ENCODE data around the gene GPS2. TPM values are rescaled to one million over a fixed set of nuclear protein-coding genes. Genes with fewer than 3 reads are reported as not detected.

GPS2 gene
- polyA plus RNA-seq, 6 donors from 2014 or later = 103 to 131 (median 107) TPM

DNA sequence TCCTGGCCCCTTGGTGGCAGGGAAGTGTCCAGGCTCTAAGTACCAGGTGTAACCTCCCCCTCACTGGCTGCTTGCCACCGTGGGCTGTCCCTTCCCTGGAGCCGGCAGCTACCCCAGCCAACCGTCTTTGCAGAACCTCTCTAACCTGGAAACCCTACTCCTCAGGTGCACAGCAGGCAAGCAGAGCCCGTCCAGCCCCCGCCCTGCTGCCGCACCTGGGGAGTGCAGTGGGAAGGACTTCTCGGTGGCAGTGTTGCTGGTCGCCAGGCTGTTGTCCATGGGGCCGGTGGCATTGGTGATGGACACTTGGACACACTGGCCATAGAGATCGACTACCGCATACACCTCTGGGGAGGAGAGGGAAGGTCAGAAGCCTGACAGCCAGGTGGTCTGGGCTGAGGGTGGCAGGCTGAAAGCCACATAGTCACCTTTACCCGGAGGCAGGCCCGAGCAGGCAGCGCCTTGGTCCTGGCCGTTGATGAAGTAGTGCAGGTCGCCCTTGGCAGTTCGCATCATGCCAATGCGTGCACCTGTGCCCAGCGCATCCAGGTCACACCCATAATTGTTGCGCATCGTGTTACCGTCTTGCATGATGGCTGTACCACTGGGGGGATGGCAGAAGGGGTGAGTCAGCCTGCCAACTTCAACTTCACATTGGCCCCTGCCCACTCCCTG, 7.5 kb upstream of the GPS2 start:
- H3K4me1 Mint-ChIP-seq = peaks cover 9 to 14% (median 12%) of the 10 kb centered on the region in 3 donors
- no peaks in the 10 kb centered on the region for H3K9me3 Mint-ChIP-seq
- DNase-seq = no peak
- no peak for ATAC-seq (ENCODE audit: low read depth in 2 of 2)
- no peak overlapping the region for H3K27ac Mint-ChIP-seq
- no peak overlapping the region for H3K4me3 Mint-ChIP-seq
- peaks cover 0 to 5% of the 10 kb centered on the region in 2 donors for H3K36me3 Mint-ChIP-seq
- no peaks in the 10 kb centered on the region for H3K27me3 Mint-ChIP-seq

DNA sequence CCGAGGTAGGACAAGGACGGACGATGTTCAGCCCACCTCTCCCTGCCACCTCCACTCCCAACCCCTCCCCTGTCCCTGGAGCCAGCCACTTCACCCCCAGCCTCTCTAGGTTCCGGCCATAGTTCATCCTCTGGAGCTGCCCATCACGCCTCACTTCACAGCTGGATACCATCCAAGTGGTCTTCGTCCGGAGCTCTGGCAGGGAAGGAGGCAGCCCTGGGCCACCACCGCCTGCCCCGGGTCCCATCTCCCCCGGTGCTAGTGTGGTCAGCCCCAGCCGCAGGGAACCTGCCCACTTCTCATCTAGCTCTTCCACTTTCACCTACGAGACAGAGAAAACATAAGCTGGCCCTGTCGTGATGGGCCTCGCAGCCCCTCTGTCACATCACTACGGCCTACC, 6.3 kb upstream of the GPS2 start:
- Mint-ChIP-seq H3K27ac (peak overlapping the region in 1 of 6 donors; percentile 59), H3K4me3 (no peak overlapping the region), H3K4me1 (peaks cover 2 to 10% (median 7%) of the 10 kb centered on the region in 3 donors), H3K36me3 (peaks cover 0 to 5% of the 10 kb centered on the region in 2 donors), H3K27me3 (no peaks in the 10 kb centered on the region), H3K9me3 (no peaks in the 10 kb centered on the region)
- ATAC-seq (ENCODE audit: low read depth in 2 of 2) (no peak), DNase-seq (no peak)

DNA sequence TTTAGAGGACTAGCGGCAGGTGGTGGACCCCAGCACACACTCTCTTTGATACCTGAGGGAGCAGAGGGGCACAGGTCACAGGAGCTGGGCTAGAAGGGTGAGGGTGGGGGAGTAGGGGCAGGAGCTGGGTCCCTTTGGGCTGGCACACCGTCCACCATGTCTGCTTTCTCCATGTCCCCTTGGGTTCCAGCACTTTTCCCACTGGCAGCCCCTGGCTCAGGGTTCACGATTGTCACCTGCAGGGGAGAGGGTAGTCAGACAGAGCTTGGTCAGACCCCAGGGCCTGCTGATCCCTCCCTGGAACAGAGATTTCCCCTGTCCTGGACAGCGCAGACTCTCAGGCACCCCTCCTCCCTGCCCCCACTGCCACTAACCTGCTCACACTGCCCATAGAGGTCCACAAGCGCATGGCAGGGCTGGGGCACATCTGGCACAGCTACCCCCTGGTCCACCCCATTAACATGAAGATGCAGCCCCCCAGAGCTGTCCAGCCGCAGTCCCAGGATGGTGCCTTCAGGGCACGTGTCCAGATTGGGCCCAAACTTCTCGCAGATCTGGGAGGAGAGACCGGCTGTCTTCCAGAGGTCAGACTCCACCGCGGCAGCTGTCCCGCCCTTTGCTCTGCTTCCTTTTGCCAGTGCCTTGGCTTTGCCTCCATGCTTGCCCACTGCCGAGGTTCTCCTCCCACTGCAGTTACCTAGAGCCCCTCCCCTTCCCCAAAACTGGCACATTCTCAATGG, 3.1 kb upstream of the GPS2 start:
- no peak for DNase-seq
- Mint-ChIP-seq H3K9me3 (no peaks in the 10 kb centered on the region), H3K36me3 (peaks cover 0 to 5% of the 10 kb centered on the region in 2 donors), H3K4me1 (peaks cover 20 to 31% (median 21%) of the 10 kb centered on the region in 3 donors), H3K27me3 (no peaks in the 10 kb centered on the region), H3K4me3 (peak overlapping the region in 2 of 8 donors; percentile 37 to 69), H3K27ac (peak overlapping the region in 2 of 6 donors; percentile 42 to 83)
- ATAC-seq (ENCODE audit: low read depth in 2 of 2) = no peak

DNA sequence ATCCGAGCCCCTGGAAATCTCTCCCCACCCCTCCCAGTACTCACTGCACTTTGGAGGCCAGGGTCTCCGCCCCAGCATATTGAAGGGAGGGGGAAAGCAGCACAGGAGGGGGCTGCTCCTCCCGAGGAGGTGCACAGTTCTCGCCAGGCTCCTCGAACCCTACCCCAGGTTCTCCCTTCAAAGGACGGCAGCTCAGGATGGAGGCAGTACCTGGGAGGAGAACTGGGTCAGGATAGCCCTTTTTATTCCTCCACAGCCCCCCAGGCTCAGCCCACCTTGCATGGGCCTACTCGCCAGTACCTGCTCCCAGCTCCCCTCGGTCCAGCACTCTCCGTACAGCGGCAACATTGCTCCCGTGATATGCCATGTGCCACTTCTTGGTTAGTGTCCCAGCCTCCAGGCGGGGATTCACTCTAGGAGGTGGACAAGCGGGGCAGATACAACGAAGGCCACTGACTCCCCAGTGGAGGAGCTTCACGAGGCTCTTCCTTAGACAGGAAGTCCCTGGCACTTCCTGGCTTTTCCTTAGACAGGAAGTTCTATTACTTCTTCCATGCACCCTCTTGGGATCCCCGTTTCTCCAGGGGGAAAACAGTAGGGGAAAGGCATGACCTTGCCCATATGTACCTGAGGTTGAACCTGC, 2.1 kb upstream of the GPS2 start:
- DNase-seq (no peak), ATAC-seq (ENCODE audit: low read depth in 2 of 2) (no peak)
- H3K27ac Mint-ChIP-seq = peak overlapping the region in 4 of 6 donors; percentile 50 to 77 (median 62)
- H3K36me3 Mint-ChIP-seq = peaks cover 0 to 5% of the 10 kb centered on the region in 2 donors
- no peaks in the 10 kb centered on the region for H3K27me3 Mint-ChIP-seq
- peaks cover 30 to 41% (median 30%) of the 10 kb centered on the region in 3 donors for H3K4me1 Mint-ChIP-seq
- peak overlapping the region in 7 of 8 donors; percentile 15 to 70 (median 52) for H3K4me3 Mint-ChIP-seq
- H3K9me3 Mint-ChIP-seq = no peaks in the 10 kb centered on the region

DNA sequence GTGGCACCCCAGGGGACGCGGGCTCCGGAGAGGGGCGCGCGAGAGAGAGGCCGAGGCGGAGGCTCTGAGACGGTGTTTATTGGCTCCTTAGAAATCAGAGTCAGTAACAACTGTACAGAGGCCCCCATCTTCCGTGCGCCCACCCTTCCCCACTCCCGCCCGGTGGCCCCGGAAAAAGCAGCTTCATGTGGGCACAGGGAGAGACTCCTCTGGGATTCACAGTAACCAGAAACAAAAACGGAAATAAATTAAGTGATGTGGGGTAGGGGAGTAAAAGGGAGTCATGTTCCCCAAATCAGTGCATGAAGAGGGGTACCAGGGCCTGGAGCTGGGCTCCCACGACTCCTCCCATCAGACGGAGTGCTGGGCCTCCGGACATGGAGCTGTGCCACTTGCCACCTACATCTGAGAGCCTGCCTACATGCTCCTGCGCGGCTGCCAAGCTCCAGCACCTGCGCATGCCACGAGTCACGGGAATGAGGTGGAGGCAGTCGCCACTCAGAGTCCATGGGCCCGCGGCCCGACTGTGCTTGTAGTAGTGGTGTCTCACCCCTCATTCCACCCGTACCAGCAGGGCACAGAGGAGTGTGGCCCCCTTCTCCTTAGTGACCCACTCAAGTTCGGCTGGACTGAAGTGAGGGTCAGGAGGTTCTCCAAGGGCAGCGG, 543 bp upstream of the GPS2 start:
- DNase-seq = no peak
- H3K27ac Mint-ChIP-seq = peak overlapping the region; percentile 76 to 99 (median 97)
- peaks cover 3 to 13% of the 10 kb centered on the region in 2 donors for H3K36me3 Mint-ChIP-seq
- no peaks in the 10 kb centered on the region for H3K27me3 Mint-ChIP-seq
- ATAC-seq (ENCODE audit: low read depth in 2 of 2) = no peak
- peak overlapping the region; percentile 90 to 97 (median 93) for H3K4me3 Mint-ChIP-seq
- no peaks in the 10 kb centered on the region for H3K9me3 Mint-ChIP-seq
- peaks cover 42 to 54% (median 42%) of the 10 kb centered on the region in 3 donors for H3K4me1 Mint-ChIP-seq

DNA sequence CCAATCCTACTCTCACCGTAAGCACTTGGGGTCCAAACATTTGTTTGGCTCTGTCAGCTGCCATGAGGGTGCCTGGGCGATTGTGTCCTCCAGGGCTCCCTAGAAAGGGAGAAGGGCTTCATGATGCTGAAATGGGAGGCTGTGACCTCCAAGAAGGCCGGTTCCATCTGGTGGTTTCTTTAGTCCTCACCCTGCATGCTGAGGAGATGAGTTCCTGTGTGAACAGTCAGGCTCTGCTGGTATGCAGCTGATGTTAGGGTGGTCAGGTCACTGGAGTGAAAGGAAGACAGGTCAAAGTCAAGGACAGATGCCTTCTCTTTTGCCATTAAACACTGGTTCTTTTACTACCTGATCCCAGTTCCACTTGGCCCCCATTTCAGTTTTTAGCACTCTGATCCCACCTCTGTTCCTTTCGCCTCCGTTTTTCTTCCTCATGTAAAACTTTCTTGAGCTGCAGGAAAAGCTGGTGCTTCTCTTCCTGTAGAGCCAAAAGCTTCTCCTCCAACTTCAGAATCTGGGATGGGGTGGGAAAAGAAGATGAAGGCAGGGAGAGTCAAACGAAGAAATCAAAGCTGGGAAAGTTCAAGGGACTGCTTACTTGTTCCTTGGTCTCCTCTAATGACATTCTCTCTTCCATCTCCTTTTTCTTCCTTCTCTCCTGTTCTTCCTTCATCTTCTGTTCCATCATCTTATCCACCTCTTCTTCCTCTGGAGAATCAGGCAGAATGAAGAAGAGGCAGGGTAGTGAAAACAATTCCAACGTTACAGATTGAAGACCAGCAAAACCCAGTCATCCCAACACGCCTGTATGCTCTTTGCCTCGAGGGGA, 1.1 kb downstream of the GPS2 start:
- H3K27me3 Mint-ChIP-seq = no peaks in the 10 kb centered on the region
- ATAC-seq (ENCODE audit: low read depth in 2 of 2) = no peak
- H3K27ac Mint-ChIP-seq = peak overlapping the region; percentile 74 to 97 (median 92)
- no peak for DNase-seq
- peak overlapping the region; percentile 75 to 96 (median 88) for H3K4me3 Mint-ChIP-seq
- peaks cover 15 to 26% of the 10 kb centered on the region in 2 donors for H3K36me3 Mint-ChIP-seq
- H3K9me3 Mint-ChIP-seq = no peaks in the 10 kb centered on the region
- H3K4me1 Mint-ChIP-seq = peaks cover 58 to 70% (median 58%) of the 10 kb centered on the region in 3 donors

DNA sequence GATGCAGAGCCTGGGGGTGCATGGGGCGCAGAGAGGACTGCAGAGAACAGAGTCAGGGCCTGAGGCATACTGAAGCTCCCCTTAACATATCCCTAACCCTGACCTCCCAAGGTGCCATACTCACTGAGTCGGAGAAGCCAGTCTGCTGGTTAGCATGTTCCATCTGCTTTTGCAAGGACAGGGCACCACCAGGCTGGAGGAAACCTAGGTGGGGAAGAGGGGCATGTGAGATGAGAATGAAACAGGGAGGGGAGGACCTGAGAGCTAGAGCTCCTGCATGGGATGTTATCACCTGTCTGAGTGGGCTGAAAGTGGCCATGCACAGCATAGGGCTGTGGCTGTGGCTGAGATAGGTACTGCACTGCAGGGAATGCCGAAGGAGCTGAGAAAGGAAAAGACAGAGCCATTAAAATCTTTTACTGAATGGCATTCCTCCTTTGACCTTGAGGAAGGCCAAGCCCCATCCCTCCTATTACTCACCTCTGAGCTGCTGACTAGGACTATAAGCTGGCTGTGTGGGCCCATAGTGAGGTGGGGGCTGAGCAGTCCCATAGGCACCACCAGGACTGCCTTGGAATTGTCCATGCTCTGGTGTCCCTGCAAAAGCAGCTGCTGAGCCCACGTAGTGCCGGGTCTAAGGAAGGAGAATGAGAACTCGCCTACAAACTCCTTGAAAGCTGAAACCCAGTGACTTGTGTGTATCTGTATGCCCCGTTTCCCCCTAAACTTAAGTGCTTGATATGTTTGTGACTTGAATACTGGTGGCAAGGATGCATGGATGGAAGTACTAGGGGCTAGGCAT, 1.9 kb downstream of the GPS2 start:
- ATAC-seq (ENCODE audit: low read depth in 2 of 2) = no peak
- H3K4me3 Mint-ChIP-seq = peak overlapping the region; percentile 58 to 96 (median 72)
- no peaks in the 10 kb centered on the region for H3K9me3 Mint-ChIP-seq
- H3K27ac Mint-ChIP-seq = peak overlapping the region; percentile 43 to 97 (median 94)
- H3K4me1 Mint-ChIP-seq = peaks cover 56 to 74% (median 64%) of the 10 kb centered on the region in 3 donors
- no peaks in the 10 kb centered on the region for H3K27me3 Mint-ChIP-seq
- H3K36me3 Mint-ChIP-seq = peaks cover 15 to 26% of the 10 kb centered on the region in 2 donors
- no peak for DNase-seq

DNA sequence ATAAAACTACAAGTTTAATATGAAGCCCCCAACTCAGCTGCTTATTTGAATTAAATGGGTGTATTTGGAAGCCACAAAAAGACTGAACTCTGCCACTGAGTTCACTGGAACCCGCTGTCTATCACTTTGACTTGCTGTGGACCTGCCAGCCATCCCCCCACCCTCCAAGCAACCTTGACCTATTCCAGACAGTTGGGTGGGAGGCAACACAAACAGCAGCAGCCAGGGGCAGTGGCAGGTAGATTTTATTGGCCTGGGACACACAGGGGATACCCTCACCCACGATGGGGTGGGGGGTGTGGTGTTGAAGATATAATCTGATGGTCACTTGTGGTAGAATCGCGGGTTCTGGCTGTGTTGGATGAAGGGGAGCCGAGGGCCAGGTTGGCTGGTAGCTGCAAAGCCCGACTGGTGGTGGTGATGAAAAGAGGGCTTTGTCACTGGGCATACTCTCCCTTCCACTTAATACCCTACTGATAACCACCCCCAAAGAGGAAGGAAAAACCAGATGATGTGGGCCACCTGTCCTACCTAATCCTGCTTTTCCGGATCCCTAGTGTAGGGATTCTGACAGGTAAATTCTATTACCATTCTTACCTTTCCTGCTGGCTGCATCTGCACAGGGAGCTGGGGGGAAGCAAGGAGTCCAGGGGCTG, 2.6 kb downstream of the GPS2 start:
- ATAC-seq (ENCODE audit: low read depth in 2 of 2) = no peak
- Mint-ChIP-seq H3K9me3 (no peaks in the 10 kb centered on the region), H3K27me3 (no peaks in the 10 kb centered on the region), H3K4me1 (peaks cover 56 to 74% (median 64%) of the 10 kb centered on the region in 3 donors), H3K4me3 (peak overlapping the region in 5 of 8 donors; percentile 41 to 96 (median 66)), H3K36me3 (peaks cover 15 to 26% of the 10 kb centered on the region in 2 donors), H3K27ac (peak overlapping the region in 5 of 6 donors; percentile 74 to 97 (median 93))
- no peak for DNase-seq

DNA sequence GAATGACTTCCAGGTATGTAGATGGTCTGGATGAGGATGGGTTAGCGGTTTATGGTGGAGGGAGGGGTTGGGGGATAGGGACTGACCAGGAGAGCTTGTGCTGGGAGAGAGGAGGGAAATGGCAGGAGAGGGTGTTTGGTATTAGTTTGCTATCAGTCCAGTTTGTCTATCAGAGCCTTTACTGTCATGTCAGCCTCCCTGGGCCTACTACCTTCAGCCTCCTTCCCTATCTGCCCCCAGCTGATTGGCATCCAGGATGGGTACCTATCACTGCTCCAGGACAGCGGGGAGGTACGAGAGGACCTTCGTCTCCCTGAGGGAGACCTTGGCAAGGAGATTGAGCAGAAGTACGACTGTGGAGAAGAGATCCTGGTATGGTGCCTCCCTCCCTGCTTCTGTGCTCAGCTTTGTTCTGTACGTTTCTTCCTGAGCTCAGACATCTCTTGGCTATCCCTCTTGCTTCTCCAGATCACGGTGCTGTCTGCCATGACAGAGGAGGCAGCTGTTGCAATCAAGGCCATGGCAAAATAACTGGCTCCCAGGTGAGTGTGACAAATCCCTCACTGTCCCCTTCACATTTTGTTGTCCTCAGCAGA, 4.0 kb downstream of the GPS2 start:
- H3K27ac Mint-ChIP-seq = peak overlapping the region in 5 of 6 donors; percentile 15 to 99 (median 94)
- DNase-seq = no peak
- H3K4me1 Mint-ChIP-seq = peaks cover 57 to 70% (median 69%) of the 10 kb centered on the region in 3 donors
- no peaks in the 10 kb centered on the region for H3K27me3 Mint-ChIP-seq
- no peak for ATAC-seq (ENCODE audit: low read depth in 2 of 2)
- H3K36me3 Mint-ChIP-seq = peaks cover 15 to 26% of the 10 kb centered on the region in 2 donors
- H3K9me3 Mint-ChIP-seq = no peaks in the 10 kb centered on the region
- H3K4me3 Mint-ChIP-seq = peak overlapping the region in 5 of 8 donors; percentile 16 to 98 (median 82)

DNA sequence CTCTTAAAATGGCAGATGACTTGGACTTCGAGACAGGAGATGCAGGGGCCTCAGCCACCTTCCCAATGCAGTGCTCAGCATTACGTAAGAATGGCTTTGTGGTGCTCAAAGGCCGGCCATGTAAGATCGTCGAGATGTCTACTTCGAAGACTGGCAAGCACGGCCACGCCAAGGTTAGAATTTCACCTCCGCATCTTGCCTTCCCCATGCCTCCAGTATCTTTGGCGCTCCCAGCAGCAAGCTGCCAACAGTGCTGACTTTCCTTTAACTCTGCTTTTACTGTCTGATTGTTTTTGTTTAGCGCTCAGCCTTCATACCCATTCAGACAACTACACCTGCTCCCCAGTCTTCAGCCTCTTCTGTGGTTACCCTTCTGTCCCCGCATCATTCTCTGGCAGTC, 5.5 kb downstream of the GPS2 start:
- no peak for DNase-seq
- Mint-ChIP-seq H3K4me3 (peak overlapping the region; percentile 82 to 99 (median 98)), H3K9me3 (no peaks in the 10 kb centered on the region), H3K36me3 (peaks cover 15 to 26% of the 10 kb centered on the region in 2 donors), H3K27me3 (no peaks in the 10 kb centered on the region), H3K27ac (peak overlapping the region in 5 of 6 donors; percentile 97 to 100 (median 99)), H3K4me1 (peaks cover 49 to 62% (median 54%) of the 10 kb centered on the region in 3 donors)
- no peak for ATAC-seq (ENCODE audit: low read depth in 2 of 2)

Measured in naive B cell (primary cell).